Measurements from ENCODE around the gene OPCML.

OPCML gene

DNA sequence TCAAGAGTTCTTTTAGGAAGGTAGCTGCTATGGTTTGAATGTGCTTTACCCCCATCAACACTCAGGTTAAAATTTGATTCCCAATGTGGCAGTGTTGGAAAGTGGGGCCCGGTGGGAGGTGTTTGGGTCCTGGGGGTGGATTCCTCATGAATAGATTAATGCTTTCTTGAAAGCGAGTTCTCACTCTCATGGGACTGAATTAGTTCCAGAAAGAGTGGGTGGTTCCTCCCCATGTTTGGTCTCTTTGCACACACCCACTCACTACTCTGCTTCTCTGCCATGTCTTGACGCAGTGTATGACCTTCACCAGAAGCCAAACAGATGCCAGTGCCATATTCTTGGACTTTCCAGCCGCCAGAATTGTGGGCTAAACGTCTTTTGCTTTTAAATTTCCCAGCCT lies 394.4 kb downstream of the OPCML start:
- TF ChIP-seq, protein P1, sequence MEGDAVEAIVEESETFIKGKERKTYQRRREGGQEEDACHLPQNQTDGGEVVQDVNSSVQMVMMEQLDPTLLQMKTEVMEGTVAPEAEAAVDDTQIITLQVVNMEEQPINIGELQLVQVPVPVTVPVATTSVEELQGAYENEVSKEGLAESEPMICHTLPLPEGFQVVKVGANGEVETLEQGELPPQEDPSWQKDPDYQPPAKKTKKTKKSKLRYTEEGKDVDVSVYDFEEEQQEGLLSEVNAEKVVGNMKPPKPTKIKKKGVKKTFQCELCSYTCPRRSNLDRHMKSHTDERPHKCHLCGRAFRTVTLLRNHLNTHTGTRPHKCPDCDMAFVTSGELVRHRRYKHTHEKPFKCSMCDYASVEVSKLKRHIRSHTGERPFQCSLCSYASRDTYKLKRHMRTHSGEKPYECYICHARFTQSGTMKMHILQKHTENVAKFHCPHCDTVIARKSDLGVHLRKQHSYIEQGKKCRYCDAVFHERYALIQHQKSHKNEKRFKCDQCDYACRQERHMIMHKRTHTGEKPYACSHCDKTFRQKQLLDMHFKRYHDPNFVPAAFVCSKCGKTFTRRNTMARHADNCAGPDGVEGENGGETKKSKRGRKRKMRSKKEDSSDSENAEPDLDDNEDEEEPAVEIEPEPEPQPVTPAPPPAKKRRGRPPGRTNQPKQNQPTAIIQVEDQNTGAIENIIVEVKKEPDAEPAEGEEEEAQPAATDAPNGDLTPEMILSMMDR (conservative IDR thresholded peaks at IDR 0.05; ENCODE audit: low read length) = no peak
- no peak for DNase-seq (ENCODE audit: low read depth)
- H3K4me3 ChIP-seq (ENCODE audit: low read length) = no peak overlapping the region

DNA sequence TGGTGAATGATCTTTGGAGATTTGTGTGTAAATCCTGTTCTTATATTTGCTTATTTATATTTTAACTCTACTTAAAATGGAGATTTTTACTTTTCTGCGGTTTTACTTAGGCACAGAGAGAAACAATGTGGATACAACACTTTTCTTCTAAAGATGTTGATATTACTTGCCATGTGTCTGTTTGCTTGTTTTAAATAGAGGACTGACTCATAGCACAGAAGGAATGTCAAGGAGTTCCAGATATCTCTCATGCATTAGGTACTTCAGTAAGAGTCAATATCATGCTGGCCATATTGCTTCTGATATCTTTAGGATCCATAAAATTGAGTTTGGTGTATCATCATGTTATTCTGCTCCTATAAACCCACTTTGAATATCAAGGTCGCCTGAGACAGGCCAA lies 395.0 kb downstream of the OPCML start:
- DNase-seq (ENCODE audit: low read depth) = no peak
- no peak overlapping the region for H3K4me3 ChIP-seq (ENCODE audit: low read length)
- TF ChIP-seq, protein P1 (conservative IDR thresholded peaks at IDR 0.05; ENCODE audit: low read length) = no peak

DNA sequence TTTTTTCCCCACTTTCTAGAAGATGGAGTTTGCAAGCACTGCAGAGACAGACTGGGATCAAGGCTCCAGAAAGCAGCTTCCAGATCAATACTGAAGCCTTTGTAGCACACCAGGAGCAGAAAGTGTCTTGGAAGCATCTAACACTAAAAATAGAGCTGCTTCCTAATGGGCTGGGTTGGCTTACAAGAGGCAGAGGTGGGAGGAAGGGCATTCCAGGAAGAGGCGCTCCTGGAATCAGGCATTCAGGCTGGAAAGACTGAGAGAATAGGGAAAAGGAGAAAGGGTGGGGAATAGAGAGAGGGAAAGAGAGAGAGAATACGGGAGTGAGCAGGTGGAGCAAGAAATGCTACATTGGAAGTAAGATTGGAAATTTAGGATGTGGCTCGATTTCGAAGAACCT lies 395.9 kb downstream of the OPCML start:
- TF ChIP-seq, protein P1 (conservative IDR thresholded peaks at IDR 0.05; ENCODE audit: low read length) = no peak
- H3K4me3 ChIP-seq (ENCODE audit: low read length) = no peak overlapping the region
- DNase-seq (ENCODE audit: low read depth) = no peak

DNA sequence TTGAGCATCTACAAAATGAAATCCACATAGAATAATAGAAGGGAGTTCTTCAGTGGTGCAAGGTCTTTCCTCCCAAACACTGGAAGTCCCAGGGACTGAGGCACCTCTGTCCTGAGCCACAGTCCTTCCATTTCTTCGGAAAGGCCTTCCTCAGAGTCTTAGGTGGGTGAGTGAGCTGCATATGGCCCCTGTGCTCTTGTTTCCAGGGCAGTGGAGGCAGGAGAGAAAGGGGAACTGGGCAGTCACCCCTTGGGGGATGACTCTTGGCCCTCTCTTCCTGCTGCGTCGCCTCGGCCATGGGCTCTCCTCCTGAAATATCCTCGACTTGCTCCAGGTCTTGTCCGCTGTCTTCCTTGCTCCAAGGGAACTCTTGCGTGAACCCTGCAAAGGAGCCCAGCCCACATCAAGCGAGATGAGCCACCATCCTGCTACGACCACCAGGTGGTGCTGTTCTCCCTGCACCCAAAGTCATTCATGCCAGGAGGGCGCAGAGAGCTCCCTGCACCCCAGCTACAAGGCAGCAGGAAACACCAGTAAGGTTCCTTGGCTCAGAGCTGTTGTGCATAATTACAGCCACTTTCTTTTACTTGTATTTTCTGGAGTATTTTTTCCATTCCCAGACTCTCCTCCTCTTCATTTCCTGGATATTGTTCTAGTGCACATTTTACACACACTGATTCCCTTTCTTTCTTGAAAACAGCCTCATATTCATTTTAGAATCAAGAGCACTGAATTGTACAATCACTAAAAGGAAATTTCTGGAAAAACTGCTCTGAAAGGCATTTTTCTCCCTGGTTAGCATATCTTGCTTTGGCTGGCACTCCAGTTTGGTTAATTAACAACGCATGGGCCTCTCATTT lies 397.8 kb downstream of the OPCML start:
- TF ChIP-seq, protein P1 (conservative IDR thresholded peaks at IDR 0.05; ENCODE audit: low read length) = peak; percentile 72
- peak; percentile 40 for DNase-seq (ENCODE audit: low read depth)
- no peak overlapping the region for H3K4me3 ChIP-seq (ENCODE audit: low read length)

DNA sequence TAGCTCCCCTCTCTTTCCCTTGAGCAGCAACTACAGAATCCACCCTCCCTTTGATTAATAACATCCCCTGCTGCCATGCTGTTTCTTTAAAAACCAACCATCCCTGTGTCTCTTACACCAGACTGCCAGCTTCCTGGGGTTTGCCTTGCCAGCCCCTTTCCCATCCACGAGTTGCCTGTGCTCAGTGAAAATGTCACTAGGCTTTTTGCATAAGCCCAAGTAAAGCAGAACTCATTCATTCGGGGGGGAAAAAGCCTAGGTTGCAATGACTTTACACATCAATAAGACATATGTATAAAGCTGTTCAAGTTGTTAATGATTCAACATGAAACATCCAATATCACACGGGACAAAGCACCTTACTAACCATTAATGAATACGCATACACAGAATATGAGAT lies 398.7 kb downstream of the OPCML start:
- H3K4me3 ChIP-seq (ENCODE audit: low read length) = no peak overlapping the region
- DNase-seq (ENCODE audit: low read depth) = no peak
- TF ChIP-seq, protein P1 (conservative IDR thresholded peaks at IDR 0.05; ENCODE audit: low read length) = no peak

DNA sequence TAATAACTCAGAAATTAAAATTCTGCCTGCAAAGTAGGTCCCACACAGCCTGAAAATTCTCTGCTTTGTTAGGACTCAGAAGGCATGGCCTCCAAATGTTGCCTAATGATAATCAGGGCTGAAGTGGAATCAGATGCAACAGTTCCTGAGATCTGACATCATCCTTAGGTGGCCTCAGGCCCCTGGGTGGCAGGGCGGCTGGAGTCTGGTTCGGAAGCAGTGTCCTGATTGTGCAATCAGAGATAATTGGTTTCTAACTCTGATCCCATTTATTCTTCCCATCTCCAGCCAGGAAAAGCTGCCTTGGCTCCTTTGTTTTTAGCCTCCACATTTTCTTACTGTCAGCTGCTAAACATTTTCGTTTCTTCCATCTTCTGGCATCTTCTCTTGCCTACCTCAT lies 399.3 kb downstream of the OPCML start:
- DNase-seq (ENCODE audit: low read depth) = peak; percentile 12
- TF ChIP-seq, protein P1 (conservative IDR thresholded peaks at IDR 0.05; ENCODE audit: low read length) = no peak
- no peak overlapping the region for H3K4me3 ChIP-seq (ENCODE audit: low read length)

DNA sequence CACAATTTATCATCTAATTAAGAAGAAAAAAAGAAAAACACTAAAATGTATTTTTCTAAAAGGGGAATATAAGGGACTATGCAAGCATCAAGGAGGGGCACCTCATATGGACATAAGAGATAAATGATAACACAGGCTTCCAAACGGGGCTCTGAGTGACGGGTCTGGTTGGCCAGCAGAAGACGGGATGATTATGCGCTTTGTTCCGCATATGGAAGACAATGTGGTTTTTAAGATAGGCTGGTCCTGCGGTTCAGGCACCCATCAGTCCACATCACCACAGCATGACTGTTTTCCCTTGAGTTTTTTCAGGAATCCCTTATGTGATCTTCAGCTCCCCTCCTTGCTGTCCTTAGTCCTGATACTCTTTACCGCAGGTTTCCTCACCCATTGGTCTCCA lies 404.6 kb downstream of the OPCML start:
- TF ChIP-seq, protein P1 (conservative IDR thresholded peaks at IDR 0.05; ENCODE audit: low read length) = no peak
- no peak overlapping the region for H3K4me3 ChIP-seq (ENCODE audit: low read length)
- DNase-seq (ENCODE audit: low read depth) = no peak

Measured in AG10803 (cell line).